Common myeloid progenitor, CD34-positive (primary cell): ENCODE results near the gene TNFRSF1B.

Experiments
- CTCF ChIA-PET: fragments of 350-600 bp; sonication (Branson Sonifier 250); formaldehyde crosslinking; loops from one replicate; lab custom pipeline; 2021; ENCODE audit warnings: antibody characterized with exemption; lab: Charles Lee
- POLR2A ChIA-PET: fragments of 350-600 bp; sonication (Branson Sonifier 250); formaldehyde crosslinking; loops from one replicate; lab custom pipeline; 2021; ENCODE audit warnings: antibody characterized with exemption; lab: Charles Lee
- DNase-seq, 3 donors: peaks; one replicate each; pipeline versions ENCODE4 v3.0.0 to v3.0.0-alpha.2; 2013
- H3K27ac ChIP-seq, 2 experiments: 1 replicate in 1 of 2; 2 replicates in 1 of 2; pipeline ENCODE4 v1.7.0; 2013; ENCODE audit warnings: inconsistent platforms in 2 of 2, low read length in 2 of 2, mild to moderate bottlenecking in 2 of 2, low read depth in 1 of 2, moderate library complexity in 1 of 2; ENCODE audit not compliant: severe bottlenecking in 2 of 2, insufficient read depth in 1 of 2, poor library complexity in 1 of 2
- H3K27me3 ChIP-seq, 5 experiments: replicated peaks in 2 of 5; 1 replicate in 3 of 5; 2 replicates in 2 of 5; pipeline versions ENCODE4 v1.6.1 to v1.7.0; 2013; ENCODE audit warnings: low read length in 4 of 5, mild to moderate bottlenecking in 2 of 5, moderate library complexity in 2 of 5, inconsistent platforms in 1 of 5; ENCODE audit not compliant: insufficient read depth in 5 of 5, control insufficient read depth in 4 of 5
- H3K36me3 ChIP-seq, 4 experiments: 1 replicate in 2 of 4; 2 replicates in 2 of 4; pipeline versions ENCODE4 v1.6.1 to v1.7.0; 2013; ENCODE audit warnings: low read length in 3 of 4, control low read depth in 1 of 4, mild to moderate bottlenecking in 1 of 4; ENCODE audit not compliant: control insufficient read depth in 4 of 4, insufficient read depth in 4 of 4
- H3K4me1 ChIP-seq, 4 experiments: 1 replicate in 3 of 4; 2 replicates in 1 of 4; pipeline versions ENCODE4 v1.6.1 to v1.7.1; 2013; ENCODE audit warnings: low read length in 3 of 4, mild to moderate bottlenecking in 3 of 4, control low read depth in 1 of 4, inconsistent platforms in 1 of 4, moderate library complexity in 1 of 4; ENCODE audit not compliant: control insufficient read depth in 4 of 4, insufficient read depth in 4 of 4; ENCODE audit errors: control extremely low read depth in 1 of 4
- H3K4me3 ChIP-seq, 7 experiments: 1 replicate in 4 of 7; 2 replicates in 3 of 7; pipeline versions ENCODE4 v1.5.1 to v1.7.0; 2013; ENCODE audit warnings: mild to moderate bottlenecking in 7 of 7, low read length in 6 of 7, moderate library complexity in 6 of 7, inconsistent platforms in 2 of 7, low read depth in 2 of 7, control low read depth in 1 of 7; ENCODE audit not compliant: insufficient read depth in 4 of 7, control insufficient read depth in 1 of 7; ENCODE audit errors: extremely low read depth in 1 of 7
- H3K9me3 ChIP-seq, 5 experiments: 1 replicate in 4 of 5; 2 replicates in 1 of 5; pipeline versions ENCODE4 v1.6.1 to v1.7.1; 2013; ENCODE audit warnings: low read length in 4 of 5, mild to moderate bottlenecking in 2 of 5, inconsistent platforms in 1 of 5, low read depth in 1 of 5, moderate library complexity in 1 of 5; ENCODE audit not compliant: control insufficient read depth in 4 of 5, insufficient read depth in 2 of 5; ENCODE audit errors: control extremely low read depth in 1 of 5
- WGBS: methylation state at CpG from one replicate; pipeline ENCODE4 v1.1.5; 2013; ENCODE audit not compliant: insufficient coverage; 5-methylcytosine and 5-hydroxymethylcytosine counted together

Gene TNFRSF1B

GRCh38 chr1:12179676-12180075 is 12.9 kb downstream of the TNFRSF1B start:
- H3K9me3 ChIP-seq, result no peaks in the 10 kb centered on the region
- 99% methylated on average over 8 of the region's 8 CpGs for WGBS
- no peak overlapping the region for H3K27ac ChIP-seq
- peaks cover 9 to 94% (median 62%) of the 10 kb centered on the region in 4 experiments for H3K4me1 ChIP-seq
- peaks cover 0 to 11% (median 0%) of the 10 kb centered on the region in 4 experiments for H3K36me3 ChIP-seq
- POLR2A ChIA-PET, result no interaction called here
- DNase-seq, result no peak
- CTCF ChIA-PET, result interaction anchor here (1.1 to 2.1 kb wide), 4 partner anchors 11 to 39 kb away, joined by 3 to 8 read pairs (median 6); no protein-coding TSS in a partner anchor
- H3K27me3 ChIP-seq, result no peaks in the 10 kb centered on the region
- H3K4me3 ChIP-seq, result no peak overlapping the region

DNA sequence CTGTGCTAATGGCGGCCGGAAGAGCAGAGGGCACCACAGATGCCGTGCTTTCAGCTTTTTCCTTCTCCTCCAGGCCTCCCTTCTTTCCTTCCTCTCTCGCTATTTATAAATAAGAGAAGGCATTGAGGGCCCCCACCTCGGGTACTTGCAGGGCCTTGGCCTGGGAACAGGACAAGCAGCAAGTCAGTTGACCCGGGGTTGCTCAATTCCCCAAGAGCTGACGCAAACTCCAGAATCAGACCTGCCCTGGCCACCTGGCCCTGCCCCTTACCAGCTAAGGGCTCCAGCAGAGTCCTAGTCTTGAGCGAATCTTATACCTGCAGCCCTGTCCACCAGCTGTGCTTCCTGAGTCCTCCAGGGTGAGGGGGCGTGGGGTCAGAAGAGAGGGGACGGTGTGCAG is 13.5 kb downstream of the TNFRSF1B start:
- Histone ChIP-seq H3K4me3 (no peak overlapping the region), H3K4me1 (peaks cover 8 to 94% (median 60%) of the 10 kb centered on the region in 4 experiments), H3K27ac (no peak overlapping the region), H3K9me3 (no peaks in the 10 kb centered on the region), H3K27me3 (no peaks in the 10 kb centered on the region), H3K36me3 (peaks cover 0 to 11% (median 0%) of the 10 kb centered on the region in 4 experiments)
- ChIA-PET CTCF (interaction anchor here (0.9 to 7.3 kb wide), 5 partner anchors 20 to 57 kb away, joined by 3 to 89 read pairs (median 5); no protein-coding TSS in a partner anchor), POLR2A (interaction anchor here (0.9 kb wide), 1 partner anchor 11 kb away, joined by 4 read pairs; no protein-coding TSS in a partner anchor)
- 59% methylated on average over 7 of the region's 10 CpGs for WGBS
- peak in 2 of 3 donors; percentile 34 to 38 for DNase-seq

DNA sequence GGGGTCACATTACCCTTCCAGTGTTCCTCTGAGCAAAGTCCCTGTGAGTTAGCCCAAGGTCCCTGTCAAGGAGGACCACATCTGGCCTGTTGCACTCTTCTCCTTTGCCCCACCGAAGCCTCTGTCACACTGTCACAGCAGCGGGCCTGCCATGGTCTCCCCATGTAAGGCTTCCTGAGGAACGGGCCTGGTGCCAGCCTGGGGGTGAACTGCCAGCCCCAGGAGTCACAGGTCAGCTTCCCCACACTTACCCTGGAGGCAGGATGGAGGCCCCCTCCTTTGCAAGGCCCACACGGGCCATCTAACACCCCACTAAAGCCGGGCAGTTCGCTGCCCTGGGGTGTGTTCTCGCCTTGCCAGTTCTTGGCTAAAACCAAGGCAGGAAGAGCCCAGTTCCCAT is 14.1 kb downstream of the TNFRSF1B start:
- no peak for DNase-seq
- no peak overlapping the region for H3K4me3 ChIP-seq
- H3K27ac ChIP-seq, result no peak overlapping the region
- H3K36me3 ChIP-seq, result peaks cover 0 to 11% (median 0%) of the 10 kb centered on the region in 4 experiments
- 81% methylated on average over 6 of the region's 7 CpGs for WGBS
- H3K4me1 ChIP-seq, result peaks cover 8 to 94% (median 59%) of the 10 kb centered on the region in 4 experiments
- ChIA-PET CTCF (interaction anchor here (0.9 to 7.3 kb wide), 5 partner anchors 28 to 58 kb away, joined by 3 to 89 read pairs (median 4); no protein-coding TSS in a partner anchor), POLR2A (interaction anchor here (0.9 kb wide), 1 partner anchor 10 kb away, joined by 4 read pairs; no protein-coding TSS in a partner anchor)
- no peaks in the 10 kb centered on the region for H3K27me3 ChIP-seq
- no peaks in the 10 kb centered on the region for H3K9me3 ChIP-seq

DNA sequence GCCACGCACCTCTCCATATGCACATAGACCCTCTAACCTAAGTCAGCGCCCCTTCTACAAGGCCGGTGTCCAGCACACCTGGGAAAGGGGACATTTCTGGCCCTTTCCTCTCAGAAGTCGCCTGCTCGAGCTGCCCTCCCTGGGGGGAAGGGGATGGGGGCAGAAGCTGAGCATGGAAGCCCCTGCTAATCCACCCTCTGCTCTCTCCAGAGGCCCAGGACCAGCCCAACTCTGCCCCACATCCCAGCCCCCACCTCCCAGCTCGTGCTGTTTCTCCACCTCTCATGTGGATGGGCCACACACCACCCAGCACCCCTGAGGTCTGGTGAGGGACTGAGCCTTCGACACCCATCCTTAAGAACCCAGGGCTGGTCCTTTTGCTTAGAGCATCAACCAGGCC is 14.8 kb downstream of the TNFRSF1B start:
- Histone ChIP-seq H3K9me3 (no peaks in the 10 kb centered on the region), H3K27me3 (no peaks in the 10 kb centered on the region), H3K4me3 (no peak overlapping the region), H3K27ac (no peak overlapping the region), H3K36me3 (peaks cover 0 to 11% (median 0%) of the 10 kb centered on the region in 4 experiments), H3K4me1 (peaks cover 5 to 99% (median 58%) of the 10 kb centered on the region in 4 experiments)
- POLR2A ChIA-PET, result no interaction called here
- CTCF ChIA-PET, result interaction anchor here (1.2 to 7.3 kb wide), 5 partner anchors 11 to 58 kb away, joined by 3 to 89 read pairs (median 4); no protein-coding TSS in a partner anchor
- WGBS, result 96% methylated on average over 4 of the region's 7 CpGs
- no peak for DNase-seq

GRCh38 chr1:12182410-12182984 is 15.7 kb downstream of the TNFRSF1B start:
- peaks cover 0 to 11% (median 0%) of the 10 kb centered on the region in 4 experiments for H3K36me3 ChIP-seq
- H3K4me3 ChIP-seq, result no peak overlapping the region
- H3K4me1 ChIP-seq, result peaks cover 5 to 92% (median 53%) of the 10 kb centered on the region in 4 experiments
- CTCF ChIA-PET, result interaction anchor here (0.6 to 7.3 kb wide), 6 partner anchors 11 to 59 kb away, joined by 3 to 89 read pairs (median 6); no protein-coding TSS in a partner anchor
- no peaks in the 10 kb centered on the region for H3K27me3 ChIP-seq
- POLR2A ChIA-PET, result interaction anchor here (0.6 to 1.5 kb wide), 3 partner anchors 9 to 447 kb away, joined by 3 to 5 read pairs (median 4); no protein-coding TSS in a partner anchor
- WGBS, result 93% methylated on average over 4 of the region's 4 CpGs
- H3K27ac ChIP-seq, result no peak overlapping the region
- H3K9me3 ChIP-seq, result no peaks in the 10 kb centered on the region
- no peak for DNase-seq

DNA sequence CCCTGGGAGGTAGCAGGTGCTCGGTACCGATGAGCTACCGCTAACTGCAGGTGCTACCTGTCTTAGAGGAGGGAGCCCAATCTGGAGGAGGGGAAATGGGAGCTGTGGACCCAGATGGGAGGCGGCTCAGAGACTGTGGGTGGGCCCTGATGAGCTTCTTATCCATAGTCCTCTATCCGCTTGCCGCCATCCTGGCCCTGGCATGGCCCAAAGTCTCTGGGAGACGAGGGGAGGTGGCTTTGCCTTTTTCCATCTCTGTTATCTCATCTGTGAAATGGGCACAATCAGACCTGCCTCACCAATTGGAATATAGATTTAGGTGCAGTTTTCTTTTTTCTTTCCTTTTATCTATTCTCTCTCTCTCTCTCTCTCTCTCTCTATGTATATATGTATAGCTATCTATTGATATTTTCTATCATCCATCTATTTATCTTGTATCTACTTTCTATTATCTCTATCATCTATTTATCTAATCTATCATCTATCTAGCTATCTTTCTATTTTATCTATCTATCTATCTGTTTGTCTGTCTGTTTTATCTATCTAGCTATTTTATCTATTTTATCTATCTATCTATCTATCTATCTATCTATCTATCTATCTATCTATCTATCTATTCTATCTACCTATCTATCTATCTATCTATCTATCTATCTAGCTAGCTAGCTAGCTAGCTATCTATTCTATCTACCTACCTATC is 16.5 kb downstream of the TNFRSF1B start:
- WGBS, result 99% methylated on average over 6 of the region's 7 CpGs
- Histone ChIP-seq H3K36me3 (peaks cover 0 to 12% (median 0%) of the 10 kb centered on the region in 4 experiments), H3K4me3 (no peak overlapping the region), H3K27me3 (no peaks in the 10 kb centered on the region), H3K27ac (no peak overlapping the region), H3K9me3 (no peaks in the 10 kb centered on the region), H3K4me1 (peaks cover 3 to 84% (median 48%) of the 10 kb centered on the region in 4 experiments)
- ChIA-PET CTCF (interaction anchor here (0.6 to 7.3 kb wide), 8 partner anchors 10 to 60 kb away, joined by 3 to 89 read pairs (median 4); no protein-coding TSS in a partner anchor), POLR2A (interaction anchor here (0.6 to 1.5 kb wide), 2 partner anchors 10 to 446 kb away, joined by 3 to 4 read pairs; no protein-coding TSS in a partner anchor)
- DNase-seq, result no peak
